ENCODE data around the gene TBCK.

DNA sequence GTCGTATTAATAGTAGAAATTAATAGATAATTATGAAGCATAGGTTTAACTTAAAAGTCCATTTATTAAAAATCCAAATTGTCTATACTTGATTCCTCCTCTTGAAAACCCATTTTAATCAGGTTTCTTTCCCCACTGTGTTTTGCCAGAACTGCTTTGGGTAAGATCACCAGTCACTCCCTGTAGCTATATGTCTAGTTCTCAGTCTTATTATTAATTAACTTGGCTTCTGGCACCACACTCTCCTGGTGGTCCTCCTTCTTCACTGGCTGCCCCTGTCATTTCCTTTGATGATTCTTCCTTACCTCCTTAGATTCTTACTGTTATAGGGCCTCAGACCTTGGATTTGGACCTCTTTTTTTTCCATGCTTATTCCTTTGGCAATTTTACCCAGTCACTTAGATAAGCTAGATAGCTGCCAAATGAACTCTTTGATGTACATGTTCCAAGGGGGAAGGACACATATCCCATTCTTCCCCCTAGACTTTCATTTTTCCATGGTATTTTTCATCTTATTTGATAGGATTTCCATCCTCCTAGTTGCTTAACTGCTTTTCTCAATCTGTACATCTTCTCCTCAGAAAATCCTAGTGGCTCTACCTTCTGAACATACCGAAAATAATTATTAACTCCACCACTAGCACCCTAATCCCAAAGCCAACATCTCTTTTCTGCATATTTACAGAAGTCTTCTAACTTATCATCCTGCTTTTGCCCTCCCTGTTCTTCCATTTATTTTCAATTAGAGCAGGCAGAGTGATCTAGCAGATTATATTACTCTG lies 28.0 kb upstream of the TBCK start:
- TF ChIP-seq CTCF (conservative IDR thresholded peaks at IDR 0.05; ENCODE audit: low read length) (no peak), EZH2phosphoT487 (IDR thresholded peaks at IDR 0.05; ENCODE audit: borderline replicate concordance) (no peak)

Data from Loucy (cell line).